NCI-H460 (cell line): ENCODE data around the gene TIMM10. TPM values are rescaled to one million over a fixed set of nuclear protein-coding genes. Genes with fewer than 3 reads are reported as not detected.

Experiments used
- DNase-seq: peaks from one replicate; pipeline ENCODE4 v3.0.0-alpha.2; 2016; ENCODE audit warnings: low read depth; ENCODE audit errors: extremely low read depth
- total RNA-seq: library from RNA; depleted of rRNA; stranded (reverse); fragments of >200 nt; shearing (Covaris generic); gene quantifications from 2 replicates; pipeline ENCODE4 v1.2.3, GENCODE V29; 2014

Gene TIMM10
- total RNA-seq, 1 experiment from 2014 or later, result 91.7 TPM

- DNase-seq, result no peak
Measured at GRCh38 chr11:57508341-57509170, 22.0 kb downstream of the TIMM10 start.

GRCh38 chr11:57506522-57506921, 24.0 kb downstream of the TIMM10 start:
- DNase-seq, result no peak

GRCh38 chr11:57504511-57504910, 26.0 kb downstream of the TIMM10 start:
- no peak for DNase-seq

GRCh38 chr11:57502870-57503269, 27.7 kb downstream of the TIMM10 start:
- no peak for DNase-seq

- DNase-seq, result no peak
Measured at GRCh38 chr11:57502376-57502775, 28.2 kb downstream of the TIMM10 start.

GRCh38 chr11:57501953-57502352, 28.6 kb downstream of the TIMM10 start:
- no peak for DNase-seq

GRCh38 chr11:57500926-57501325, 29.6 kb downstream of the TIMM10 start:
- DNase-seq, result no peak

GRCh38 chr11:57500515-57500914, 30.0 kb downstream of the TIMM10 start:
- DNase-seq, result no peak

- DNase-seq, result no peak
Measured at GRCh38 chr11:57499983-57500461, 30.5 kb downstream of the TIMM10 start.

- peak; percentile 80 for DNase-seq
Measured at GRCh38 chr11:57499413-57499982, 31.1 kb downstream of the TIMM10 start.

- no peak for DNase-seq
Measured at GRCh38 chr11:57498540-57498939, 32.0 kb downstream of the TIMM10 start.

- DNase-seq, result no peak
Measured at GRCh38 chr11:57497303-57498247, 33.0 kb downstream of the TIMM10 start.

GRCh38 chr11:57496109-57496820, 34.3 kb downstream of the TIMM10 start:
- DNase-seq, result no peak

- no peak for DNase-seq
Measured at GRCh38 chr11:57493507-57494503, 36.7 kb downstream of the TIMM10 start.

GRCh38 chr11:57491371-57492061, 39.0 kb downstream of the TIMM10 start:
- DNase-seq, result no peak

- DNase-seq, result no peak
Measured at GRCh38 chr11:57490456-57491248, 39.9 kb downstream of the TIMM10 start.

GRCh38 chr11:57487920-57488659, 42.5 kb downstream of the TIMM10 start:
- DNase-seq, result no peak
